Neural crest cell (in vitro differentiated cells): ENCODE data around the gene ADAMTS19. TPM values are rescaled to one million over a fixed set of nuclear protein-coding genes. Genes with fewer than 3 reads are reported as not detected.
A peak's percentile ranks its signal among the peaks of the same experiment; 100 is the strongest.
"Not testable (repeated sequence)": the region's sequence is repeated elsewhere in the genome, so short reads cannot be mapped to it uniquely, and the experiment has no call there.

Source experiments
- DNase-seq: peaks from one replicate; pipeline ENCODE4 v3.0.0; 2021; ENCODE audit warnings: low read depth, mixed read lengths, low spot score
- H3K27ac Mint-ChIP-seq: one replicate; pipeline ENCODE4 v1.8.0; 2021; ENCODE audit warnings: mild to moderate bottlenecking, mixed read lengths; ENCODE audit not compliant: unreplicated experiment
- H3K27me3 Mint-ChIP-seq: 2 replicates; pipeline ENCODE4 v1.8.0; 2021; ENCODE audit warnings: low read depth, mild to moderate bottlenecking, mixed read lengths
- H3K36me3 Mint-ChIP-seq: 2 replicates; pipeline ENCODE4 v1.8.0; 2021; ENCODE audit warnings: low read depth, mild to moderate bottlenecking, mixed read lengths
- H3K4me1 Mint-ChIP-seq: 2 replicates; pipeline ENCODE4 v1.8.0; 2021; ENCODE audit warnings: mixed read lengths
- H3K4me3 Mint-ChIP-seq: one replicate; pipeline ENCODE4 v1.8.0; 2021; ENCODE audit warnings: mild to moderate bottlenecking, mixed read lengths
- H3K9me3 Mint-ChIP-seq: 2 replicates; pipeline ENCODE4 v1.8.0; 2021; ENCODE audit warnings: mixed read lengths
- CTCF ChIP-seq: fragments of 200-600 bp; sonication (generic); conservative IDR thresholded peaks from 2 replicates; pipeline ENCODE4 v1.5.0; 2021; ENCODE audit warnings: antibody characterized with exemption, mild to moderate bottlenecking
- total RNA-seq: library from RNA; stranded (reverse); gene quantifications from 2 replicates; pipeline ENCODE4 v1.2.1, GENCODE V29; 2021

ADAMTS19 gene
- total RNA-seq, 1 donor from 2014 or later, result 3.1 TPM

GRCh38 chr5:129617206-129617605, 157.1 kb downstream of the ADAMTS19 start:
- Mint-ChIP-seq H3K27ac (no peak overlapping the region), H3K4me3 (no peak overlapping the region), H3K9me3 (no peaks in the 10 kb centered on the region), H3K4me1 (no peaks in the 10 kb centered on the region), H3K36me3 (no peaks in the 10 kb centered on the region), H3K27me3 (no peaks in the 10 kb centered on the region)
- TF ChIP-seq CTCF, result no peak
- DNase-seq, result no peak

- Mint-ChIP-seq H3K27ac (no peak overlapping the region), H3K36me3 (no peaks in the 10 kb centered on the region), H3K9me3 (no peaks in the 10 kb centered on the region), H3K4me1 (no peaks in the 10 kb centered on the region), H3K4me3 (no peak overlapping the region), H3K27me3 (no peaks in the 10 kb centered on the region)
- DNase-seq, result no peak
- no peak for TF ChIP-seq CTCF
Measured at GRCh38 chr5:129619782-129620181, 159.7 kb downstream of the ADAMTS19 start.

- TF ChIP-seq CTCF, result no peak
- no peaks in the 10 kb centered on the region for H3K4me1 Mint-ChIP-seq
- no peak for DNase-seq
- no peak overlapping the region for H3K27ac Mint-ChIP-seq
- H3K27me3 Mint-ChIP-seq, result no peaks in the 10 kb centered on the region
- no peak overlapping the region for H3K4me3 Mint-ChIP-seq
- H3K36me3 Mint-ChIP-seq, result no peaks in the 10 kb centered on the region
- no peaks in the 10 kb centered on the region for H3K9me3 Mint-ChIP-seq
Measured at GRCh38 chr5:129622531-129622930, 162.4 kb downstream of the ADAMTS19 start.

GRCh38 chr5:129629575-129629974, 169.5 kb downstream of the ADAMTS19 start:
- peaks cover 4% of the 10 kb centered on the region for H3K36me3 Mint-ChIP-seq
- DNase-seq, result no peak
- H3K4me1 Mint-ChIP-seq, result no peaks in the 10 kb centered on the region
- H3K9me3 Mint-ChIP-seq, result peaks cover 7% of the 10 kb centered on the region
- H3K4me3 Mint-ChIP-seq, result no peak overlapping the region
- H3K27ac Mint-ChIP-seq, result no peak overlapping the region
- no peaks in the 10 kb centered on the region for H3K27me3 Mint-ChIP-seq
- TF ChIP-seq CTCF, result no peak

- no peak overlapping the region for H3K4me3 Mint-ChIP-seq
- H3K36me3 Mint-ChIP-seq, result peaks cover 4% of the 10 kb centered on the region
- DNase-seq, result no peak
- no peaks in the 10 kb centered on the region for H3K4me1 Mint-ChIP-seq
- TF ChIP-seq CTCF, result no peak
- H3K27ac Mint-ChIP-seq, result no peak overlapping the region
- H3K27me3 Mint-ChIP-seq, result no peaks in the 10 kb centered on the region
- H3K9me3 Mint-ChIP-seq, result peaks cover 7% of the 10 kb centered on the region
Measured at GRCh38 chr5:129630101-129630500, 170.0 kb downstream of the ADAMTS19 start.

GRCh38 chr5:129631961-129632360, 171.9 kb downstream of the ADAMTS19 start:
- H3K27me3 Mint-ChIP-seq, result no peaks in the 10 kb centered on the region
- H3K27ac Mint-ChIP-seq, result no peak overlapping the region
- no peak for DNase-seq
- peaks cover 7% of the 10 kb centered on the region for H3K9me3 Mint-ChIP-seq
- peaks cover 4% of the 10 kb centered on the region for H3K36me3 Mint-ChIP-seq
- no peaks in the 10 kb centered on the region for H3K4me1 Mint-ChIP-seq
- TF ChIP-seq CTCF, result no peak
- no peak overlapping the region for H3K4me3 Mint-ChIP-seq

- H3K27me3 Mint-ChIP-seq, H3K36me3 Mint-ChIP-seq, DNase-seq, H3K4me3 Mint-ChIP-seq, H3K9me3 Mint-ChIP-seq, H3K4me1 Mint-ChIP-seq: not testable (repeated sequence)
- H3K27ac Mint-ChIP-seq, result peak overlapping the region; percentile 35
Measured at GRCh38 chr5:129637501-129637900, 177.4 kb downstream of the ADAMTS19 start.
